K562 (cell line): Measurements from ENCODE around the gene NAT14. TPM values are rescaled to one million over a fixed set of nuclear protein-coding genes. Genes with fewer than 3 reads are reported as not detected.

Experiments used
- BHLHE40 ChIP-seq: IDR thresholded peaks from 2 replicates; pipeline ENCODE4 v1.6.1; 2011; ENCODE audit warnings: low read length, improper control_type of control experiment
- CBFB ChIP-seq: sonication (generic); formaldehyde crosslinking; IDR thresholded peaks from 2 replicates; pipeline ENCODE4 v1.4.0; 2020; ENCODE audit warnings: mild to moderate bottlenecking, missing genetic modification reagents
- CREB1 ChIP-seq, 2 experiments: sonication (generic) in 1 of 2; formaldehyde crosslinking in 1 of 2; IDR thresholded peaks; 2 replicates each; pipeline versions ENCODE4 v1.6.1 to v1.8.0; 2012 to 2022; ENCODE audit warnings: inconsistent platforms in 1 of 2, mild to moderate bottlenecking in 1 of 2, missing genetic modification reagents in 1 of 2, moderate library complexity in 1 of 2
- ESRRB ChIP-seq: fragments of 250-450 bp; sonication (Bioruptor Pico); IDR thresholded peaks from 2 replicates; pipeline ENCODE4 v1.5.0; 2020; ENCODE audit warnings: mild to moderate bottlenecking, moderate library complexity, borderline replicate concordance
- GABPB1 ChIP-seq: sonication (generic); formaldehyde crosslinking; IDR thresholded peaks from 2 replicates; pipeline ENCODE4 v1.8.0; 2022; ENCODE audit warnings: mild to moderate bottlenecking, missing genetic modification reagents
- GATAD2B ChIP-seq: fragments of 450-650 bp; IDR thresholded peaks from 2 replicates; pipeline ENCODE4 v1.6.1; 2017; ENCODE audit warnings: mild to moderate bottlenecking, borderline replicate concordance
- HDAC6 ChIP-seq: IDR thresholded peaks from 2 replicates; pipeline ENCODE4 v1.6.1; 2012; ENCODE audit warnings: low read depth, mild to moderate bottlenecking, control low read depth, inconsistent platforms, low read length, moderate library complexity
- HNRNPL ChIP-seq: fragments of 200-400 bp; formaldehyde crosslinking; IDR thresholded peaks from 2 replicates; pipeline ENCODE4 v1.6.1; 2017; ENCODE audit warnings: low read depth, mild to moderate bottlenecking, low read length
- ILF3 ChIP-seq: fragments of 450-650 bp; IDR thresholded peaks from 2 replicates; pipeline ENCODE4 v1.6.1; 2018; ENCODE audit warnings: antibody characterized with exemption, mild to moderate bottlenecking, moderate library complexity, borderline replicate concordance
- NFIC ChIP-seq: fragments of 450-650 bp; IDR thresholded peaks from 2 replicates; pipeline ENCODE4 v1.6.1; 2017; ENCODE audit warnings: mild to moderate bottlenecking, inconsistent platforms
- NRF1 ChIP-seq, 2 experiments: fragments of 450-650 bp; IDR thresholded peaks in 1 of 2; conservative IDR thresholded peaks in 1 of 2; 2 replicates each; pipeline ENCODE4 v1.6.1; 2014; ENCODE audit warnings: mild to moderate bottlenecking in 2 of 2
- PKNOX1 ChIP-seq: fragments of 450-650 bp; IDR thresholded peaks from 2 replicates; pipeline ENCODE4 v1.6.1; 2016
- PURB ChIP-seq: sonication (generic); formaldehyde crosslinking; IDR thresholded peaks from 2 replicates; pipeline ENCODE4 v1.9.0; 2021; ENCODE audit warnings: low read depth, mild to moderate bottlenecking, missing genetic modification reagents
- RBBP5 ChIP-seq: fragments of 200-600 bp; sonication (generic); IDR thresholded peaks from 2 replicates; pipeline ENCODE4 v1.6.1; 2012; ENCODE audit warnings: borderline replicate concordance, mild to moderate bottlenecking, low read length, control low read depth, inconsistent platforms; ENCODE audit not compliant: insufficient read depth, poor library complexity, severe bottlenecking
- RBM25 ChIP-seq: fragments of 200-400 bp; formaldehyde crosslinking; IDR thresholded peaks from 2 replicates; pipeline ENCODE4 v1.6.1; 2018; ENCODE audit warnings: low read length, low read depth, moderate library complexity; ENCODE audit not compliant: severe bottlenecking
- SLC30A9 ChIP-seq: fragments of 250-450 bp; sonication (Bioruptor Pico); IDR thresholded peaks from 2 replicates; pipeline ENCODE4 v1.8.0; 2022; ENCODE audit warnings: mild to moderate bottlenecking, moderate library complexity
- ZBTB33 ChIP-seq: sonication (generic); formaldehyde crosslinking; IDR thresholded peaks from 2 replicates; pipeline ENCODE4 v1.8.1; 2023; ENCODE audit warnings: mild to moderate bottlenecking, missing genetic modification reagents
- ZBTB7A ChIP-seq: IDR thresholded peaks from 2 replicates; pipeline ENCODE4 v1.6.1; 2011; ENCODE audit warnings: low read depth, mild to moderate bottlenecking, low read length, moderate library complexity, borderline replicate concordance; ENCODE audit not compliant: control insufficient read depth
- ZEB2 ChIP-seq: fragments of 450-650 bp; IDR thresholded peaks from 2 replicates; pipeline ENCODE4 v1.6.1; 2016
- ZNF518B ChIP-seq: fragments of 250-450 bp; sonication (Bioruptor Pico); IDR thresholded peaks from 2 replicates; pipeline ENCODE4 v1.5.0; 2021; ENCODE audit warnings: mild to moderate bottlenecking, moderate library complexity
- polyA plus RNA-seq, 8 experiments: library from polyadenylated mRNA; depleted of rRNA in 4 of 8; stranded (reverse) in 5 of 8; unstranded in 3 of 8; fragments of >200 nt; fragmentation: Nextera tagmentation in 2 of 8; fragmentation: Illumina TruSeq in 1 of 8; extraction: Ambion mirVana in 2 of 8; extraction: Trizol in 1 of 8; gene quantifications; 2 replicates each; pipeline versions ENCODE4 v1.2.1 to v1.2.3, GENCODE V29; 2011 to 2014; ENCODE audit warnings: inconsistent platforms in 1 of 8, missing spikeins in 1 of 8
- total RNA-seq, 7 experiments: library from RNA; depleted of rRNA in 6 of 7; stranded (reverse); fragments of >200 nt in 6 of 7; fragmentation: Illumina TruSeq in 2 of 7; extraction: Trizol in 2 of 7; gene quantifications; 2 replicates each; pipeline versions ENCODE4 v1.2.1 to v1.2.3, GENCODE V29; 2011 to 2021; ENCODE audit warnings: low replicate concordance in 1 of 7

NAT14 gene
- total and polyA plus RNA-seq, 9 of the 15 experiments (the other 6 are each of a cell fraction or from before 2014, with no cell fraction given): 2.4 to 77.0 (median 26.7) TPM

DNA sequence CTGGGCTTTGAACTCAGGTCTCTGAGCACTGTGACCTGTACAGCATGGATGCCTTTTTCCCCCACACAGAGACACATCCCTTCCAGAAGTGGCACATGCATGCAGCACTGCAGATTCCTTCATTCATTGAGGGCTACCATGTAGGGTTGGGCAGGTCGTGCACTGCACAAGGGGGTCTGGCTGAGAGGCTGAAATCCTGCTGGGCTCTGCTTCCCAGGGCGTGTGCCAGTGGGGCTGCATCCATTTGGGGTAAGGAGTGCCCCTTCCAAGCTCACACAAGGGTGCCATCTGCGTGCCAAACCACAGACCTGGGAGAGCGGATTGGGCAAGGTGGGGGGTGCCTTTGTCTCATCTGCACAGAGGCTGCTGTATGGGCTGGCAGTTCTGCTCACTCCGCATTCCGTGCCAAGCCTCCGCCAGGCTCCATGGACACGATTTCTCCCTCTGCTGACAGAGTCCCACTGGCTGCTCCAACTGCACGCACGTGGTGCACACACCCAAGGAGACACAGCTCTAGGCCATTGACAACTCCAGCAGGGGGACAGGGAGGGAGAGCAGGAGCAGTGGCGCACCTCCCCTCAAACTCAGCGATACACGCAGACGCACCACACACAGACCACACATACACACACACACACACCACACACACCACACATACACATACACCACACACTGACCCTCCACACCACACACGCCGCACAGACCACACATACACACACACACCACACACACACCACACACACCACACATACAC is 37.4 kb upstream of the NAT14 start (continued):
- no peak for TF ChIP-seq RBBP5
- no peak for TF ChIP-seq ILF3
- TF ChIP-seq CREB1 (IDR thresholded peaks at IDR 0.05): no peak
- TF ChIP-seq CREB1 (CRISPR knock-in tag; IDR thresholded peaks at IDR 0.05): 0 out of 2 replicates have a peak, but pooled peaks have one; percentile 36
- TF ChIP-seq HDAC6: peak; percentile 7; the same call in 1 of the 2 replicates
- no peak for TF ChIP-seq GATAD2B
- no peak for TF ChIP-seq SLC30A9
- TF ChIP-seq ZBTB7A: 0 out of 2 replicates have a peak, but pooled peaks have one; percentile 30
- TF ChIP-seq ZNF518B: no peak
- 0 out of 4 replicates have a peak, but pooled peaks of 1 of the 2 experiments have one; percentile 30 for TF ChIP-seq NRF1 (conservative IDR thresholded peaks at IDR 0.05 in 1 of 2, IDR thresholded peaks at IDR 0.05 in 1 of 2)
- no peak for TF ChIP-seq PURB (CRISPR knock-in tag)
- peak; percentile 52 for TF ChIP-seq BHLHE40
- TF ChIP-seq RBM25: peak; percentile 44
- peak; percentile 63; the same call in 1 of the 2 replicates for TF ChIP-seq CBFB (CRISPR knock-in tag)
- peak; percentile 40; the same call in 1 of the 2 replicates for TF ChIP-seq GABPB1 (CRISPR knock-in tag)
- TF ChIP-seq HNRNPL: 0 out of 2 replicates have a peak, but pooled peaks have one; percentile 28
- 0 out of 2 replicates have a peak, but pooled peaks have one; percentile 14 for TF ChIP-seq ZBTB33 (CRISPR knock-in tag)
- TF ChIP-seq NFIC: no peak
- TF ChIP-seq ESRRB (CRISPR knock-in tag): no peak
- TF ChIP-seq ZEB2: no peak
- no peak for TF ChIP-seq PKNOX1
